ENCODE data around the gene ZNF396.

The ZNF396 gene

GRCh38 chr18:35335866-35336265 is 41.3 kb downstream of the ZNF396 start:
- DNase-seq (ENCODE audit: low spot score): no peak

DNA sequence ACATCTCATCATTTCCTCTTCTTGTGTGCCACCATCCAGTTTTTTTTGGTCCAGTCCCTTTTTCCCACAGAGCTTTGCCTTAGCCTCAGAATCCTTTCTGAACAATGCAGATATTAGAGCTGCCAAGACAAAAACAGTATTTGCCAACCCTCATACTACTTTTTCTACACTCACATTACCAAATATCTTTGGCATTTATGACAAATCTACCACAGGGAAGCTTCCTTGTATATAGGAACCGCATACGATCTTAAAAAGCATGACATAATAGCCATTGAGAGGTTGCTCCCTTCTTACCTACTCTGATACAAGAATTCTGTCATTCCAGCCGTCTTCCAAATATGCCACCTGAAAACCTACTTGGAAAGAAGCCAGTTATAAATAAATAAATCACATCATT is 42.3 kb downstream of the ZNF396 start:
- no peak for DNase-seq (ENCODE audit: low spot score)

DNA sequence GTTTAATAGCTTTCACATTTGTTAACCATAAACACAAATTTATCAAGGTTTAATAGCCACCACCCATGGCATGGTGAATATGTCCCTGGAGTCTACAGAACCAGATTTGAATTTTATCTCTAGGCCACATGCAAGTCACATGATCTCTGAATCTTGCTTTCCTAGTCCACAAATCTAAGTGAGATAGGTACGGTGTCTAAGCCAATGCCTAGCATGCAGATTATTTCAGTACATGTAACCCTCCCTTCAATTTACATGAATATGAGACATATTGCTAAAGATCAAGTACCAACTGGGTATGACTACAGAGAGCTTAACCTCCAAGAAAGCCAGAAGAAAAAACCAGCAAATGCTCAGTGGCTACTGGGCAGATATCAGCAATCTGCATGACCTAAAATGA is 42.9 kb downstream of the ZNF396 start:
- no peak for DNase-seq (ENCODE audit: low spot score)

- no peak for DNase-seq (ENCODE audit: low spot score)
Measured at GRCh38 chr18:35331367-35332087, 45.6 kb downstream of the ZNF396 start.

- DNase-seq (ENCODE audit: low spot score): no peak
Measured at GRCh38 chr18:35328868-35329267, 48.3 kb downstream of the ZNF396 start.

GRCh38 chr18:35326695-35327387 is 50.3 kb downstream of the ZNF396 start:
- no peak for DNase-seq (ENCODE audit: low spot score)

- DNase-seq (ENCODE audit: low spot score): no peak
Measured at GRCh38 chr18:35324926-35325655, 52.0 kb downstream of the ZNF396 start.

- no peak for DNase-seq (ENCODE audit: low spot score)
Measured at GRCh38 chr18:35322486-35323458, 54.4 kb downstream of the ZNF396 start.
